K562 (cell line): ENCODE results near the gene DLGAP1. TPM values are rescaled to one million over a fixed set of nuclear protein-coding genes. Genes with fewer than 3 reads are reported as not detected.

ENCODE experiments used
- ATAC-seq: fragments of 200-7000 bp; cut with Tn5 transposase; 3 replicates; pipeline ENCODE4 v1.9.1; 2020; ENCODE audit warnings: moderate library complexity
- BruUV-seq: library from RNA; stranded (reverse); fragments of 400-500 nt; replicated peaks from 2 replicates; lab custom pipeline; 2021; lab: Mats Ljungman, UMichigan
- CTCF ChIA-PET: fragments of 300-600 bp; formaldehyde crosslinking; extraction: SDS; loops from one replicate; lab custom pipeline; 2021; ENCODE audit warnings: low intra/inter-chr PET ratio; lab: Yijun Ruan, JAX
- POLR2A ChIA-PET: fragments of 300-600, 350-650 bp; sonication (Branson Sonifier 250); formaldehyde crosslinking; extraction: SDS; loops from one replicate; lab custom pipeline; 2021; ENCODE audit warnings: antibody characterized with exemption, inconsistent platforms; lab: Yijun Ruan, JAX
- DNase-seq, 4 experiments: peaks; one replicate each; pipeline versions ENCODE4 v3.0.0 to v3.0.0-alpha.2; 2011 to 2018; ENCODE audit warnings: low spot score in 3 of 4, mixed read lengths in 3 of 4; ENCODE audit errors: extremely low read depth in 1 of 4
- FAIRE-seq: peaks from 2 replicates; lab custom pipeline; 2011; peaks lifted over from hg19 to GRCh38; lab: Jason Lieb, UNC
- H2AFZ ChIP-seq: 2 replicates; pipeline ENCODE4 v1.6.0; 2011; ENCODE audit warnings: low read depth, low read length, control low read depth, inconsistent platforms
- H3K27ac ChIP-seq: fragments of 200-600 bp; 3 replicates; pipeline ENCODE4 v1.8.0; 2011; ENCODE audit warnings: low read depth, mild to moderate bottlenecking, control low read depth, inconsistent platforms, low read length, moderate library complexity, mixed read lengths; ENCODE audit errors: extremely low read depth
- H3K27me3 ChIP-seq, 2 experiments: fragments of 300-600 bp in 1 of 2; 2 replicates in 1 of 2; 3 replicates in 1 of 2; pipeline versions ENCODE4 v1.6.0 to v1.8.0; 2011; ENCODE audit warnings: inconsistent platforms in 2 of 2, low read length in 2 of 2, mild to moderate bottlenecking in 1 of 2, mixed read lengths in 1 of 2, moderate library complexity in 1 of 2; ENCODE audit not compliant: control insufficient read depth in 2 of 2, insufficient read depth in 2 of 2
- H3K36me3 ChIP-seq: fragments of 300-600 bp; 3 replicates; pipeline ENCODE4 v1.8.0; 2011; ENCODE audit warnings: mild to moderate bottlenecking, low read length, inconsistent platforms; ENCODE audit not compliant: control insufficient read depth, insufficient read depth
- H3K4me1 ChIP-seq, 2 experiments: fragments of 200-600 bp in 1 of 2; replicated peaks in 1 of 2; 2 replicates in 1 of 2; 3 replicates in 1 of 2; pipeline versions ENCODE4 v1.5.1 to v1.8.0; 2011; ENCODE audit warnings: inconsistent platforms in 2 of 2, low read length in 2 of 2, mild to moderate bottlenecking in 1 of 2, mixed read lengths in 1 of 2, moderate library complexity in 1 of 2; ENCODE audit not compliant: control insufficient read depth in 2 of 2, insufficient read depth in 2 of 2
- H3K4me2 ChIP-seq: 2 replicates; pipeline ENCODE4 v1.6.1; 2011; ENCODE audit warnings: low read length, control low read depth, inconsistent platforms, mixed read lengths; ENCODE audit not compliant: insufficient read depth
- H3K4me3 ChIP-seq: fragments of 200-600 bp; sonication (generic), shearing (Covaris generic); 2 replicates; pipeline ENCODE4 v1.5.1; 2016; ENCODE audit warnings: control low read depth, inconsistent platforms
- H3K79me2 ChIP-seq: fragments of 200-600 bp; 3 replicates; pipeline ENCODE4 v1.8.0; 2011; ENCODE audit warnings: low read length, inconsistent platforms; ENCODE audit not compliant: control insufficient read depth, insufficient read depth
- H3K9ac ChIP-seq, 2 experiments: 2 replicates each; pipeline versions ENCODE4 v1.6.0 to v1.6.1; 2011; ENCODE audit warnings: low read depth in 2 of 2, low read length in 2 of 2, control low read depth in 1 of 2, inconsistent platforms in 1 of 2, mild to moderate bottlenecking in 1 of 2, mixed read lengths in 1 of 2; ENCODE audit not compliant: insufficient read depth in 1 of 2
- H3K9me1 ChIP-seq: one replicate; pipeline ENCODE4 v1.6.0; 2011; ENCODE audit warnings: inconsistent platforms, mild to moderate bottlenecking, low read length, moderate library complexity; ENCODE audit not compliant: control insufficient read depth, insufficient read depth
- H3K9me3 ChIP-seq: replicated peaks from 2 replicates; pipeline ENCODE4 v1.5.1; 2011; ENCODE audit warnings: low read depth, low read length, inconsistent platforms; ENCODE audit not compliant: control insufficient read depth, insufficient read depth
- H4K20me1 ChIP-seq: replicated peaks from 2 replicates; pipeline ENCODE4 v1.6.1; 2011; ENCODE audit warnings: low read length, inconsistent platforms, mixed read lengths; ENCODE audit not compliant: control insufficient read depth, insufficient read depth
- ARHGAP35 ChIP-seq: fragments of 450-650 bp; IDR thresholded peaks from 2 replicates; pipeline ENCODE4 v1.6.1; 2018; ENCODE audit not compliant: partially characterized antibody
- CBFA2T3 ChIP-seq: fragments of 450-650 bp; IDR thresholded peaks from 2 replicates; pipeline ENCODE4 v1.6.1; 2017
- CC2D1A ChIP-seq: fragments of 450-650 bp; IDR thresholded peaks from 2 replicates; pipeline ENCODE4 v1.6.1; 2017; ENCODE audit warnings: mild to moderate bottlenecking
- CHD4 ChIP-seq: fragments of 200-600 bp; sonication (generic); IDR thresholded peaks from 3 replicates; pipeline ENCODE4 v1.6.1; 2012; ENCODE audit warnings: low read depth, mild to moderate bottlenecking, mixed read lengths, low read length, inconsistent platforms; ENCODE audit not compliant: insufficient read depth, insufficient replicate concordance, poor library complexity, severe bottlenecking
- ELF4 ChIP-seq: fragments of 450-650 bp; formaldehyde crosslinking; IDR thresholded peaks from 2 replicates; pipeline ENCODE4 v1.4.0; 2022; ENCODE audit warnings: missing genetic modification characterization
- EP400 ChIP-seq: fragments of 450-650 bp; IDR thresholded peaks from 2 replicates; pipeline ENCODE4 v1.6.1; 2017; ENCODE audit warnings: antibody characterized with exemption, mild to moderate bottlenecking, moderate library complexity
- FOXK1 ChIP-seq: sonication (generic); formaldehyde crosslinking; IDR thresholded peaks from 2 replicates; pipeline ENCODE4 v1.8.0; 2022; ENCODE audit warnings: missing genetic modification reagents, mild to moderate bottlenecking, borderline replicate concordance
- GTF2A2 ChIP-seq: IDR thresholded peaks from 2 replicates; pipeline ENCODE4 v1.6.1; 2016; ENCODE audit warnings: mild to moderate bottlenecking, missing genetic modification characterization, missing compliant biosample characterization
- MYBL2 ChIP-seq, 2 experiments: fragments of 450-650 bp in 1 of 2; sonication (generic) in 1 of 2; formaldehyde crosslinking in 1 of 2; IDR thresholded peaks; 2 replicates each; pipeline versions ENCODE4 v1.6.1 to v1.8.1; 2017 to 2022; ENCODE audit warnings: borderline replicate concordance in 1 of 2, inconsistent platforms in 1 of 2, low read depth in 1 of 2, mild to moderate bottlenecking in 1 of 2, missing genetic modification reagents in 1 of 2, moderate library complexity in 1 of 2
- PHF20 ChIP-seq: fragments of 450-650 bp; IDR thresholded peaks from 2 replicates; pipeline ENCODE4 v1.6.1; 2018; ENCODE audit not compliant: partially characterized antibody
- SMARCC2 ChIP-seq: fragments of 450-650 bp; IDR thresholded peaks from 2 replicates; pipeline ENCODE4 v1.6.1; 2017; ENCODE audit warnings: antibody characterized with exemption, moderate library complexity, mild to moderate bottlenecking, low read depth
- SNAPC5 ChIP-seq: fragments of 250-450 bp; sonication (Bioruptor Pico); IDR thresholded peaks from 2 replicates; pipeline ENCODE4 v1.8.0; 2021; ENCODE audit warnings: moderate library complexity, mild to moderate bottlenecking, inconsistent platforms
- TCF7L2 ChIP-seq: fragments of 150-350 bp; IDR thresholded peaks from 2 replicates; pipeline ENCODE4 v1.6.1; 2016; ENCODE audit warnings: low read depth, mild to moderate bottlenecking, low read length, moderate library complexity
- USF2 ChIP-seq: sonication (generic); formaldehyde crosslinking; IDR thresholded peaks from 2 replicates; pipeline ENCODE4 v1.5.0; 2020; ENCODE audit warnings: missing genetic modification reagents
- ZFP36 ChIP-seq: fragments of 150-350 bp; IDR thresholded peaks from 2 replicates; pipeline ENCODE4 v1.6.1; 2018; ENCODE audit warnings: low read length, low read depth; ENCODE audit not compliant: partially characterized antibody
- ZNF589 ChIP-seq: fragments of 200-800 bp; sonication (Bioruptor generic); IDR thresholded peaks from 2 replicates; pipeline ENCODE4 v1.6.1; 2016; ENCODE audit warnings: low read depth, missing genetic modification characterization, missing compliant biosample characterization
- ZNF695 ChIP-seq: fragments of 450-650 bp; formaldehyde crosslinking; IDR thresholded peaks from 2 replicates; pipeline ENCODE4 v1.4.0; 2020; ENCODE audit warnings: mild to moderate bottlenecking, moderate library complexity
- WGBS: fragments of 100-300 bp; shearing (Covaris generic); methylation state at CpG from one replicate; pipeline ENCODE4 v1.1.6; 2016; ENCODE audit warnings: low coverage, mixed read lengths; ENCODE audit not compliant: insufficient coverage; ENCODE audit errors: missing lambda C conversion rate; 5-methylcytosine and 5-hydroxymethylcytosine counted together
- in situ Hi-C: fragments of 300-500 bp; cut with MboI; formaldehyde crosslinking; loops from 4 replicates; pipeline ENCODE4 v1.15.0; 2018; ENCODE audit warnings: inconsistent platforms, mixed read lengths
- intact Hi-C: fragments of 100-400 bp; cut with micrococcal nuclease; formaldehyde crosslinking; loops from 2 replicates; pipeline ENCODE4 v1.14.2; 2022
- polyA plus RNA-seq, 8 experiments: library from polyadenylated mRNA; depleted of rRNA in 4 of 8; stranded (reverse) in 5 of 8; unstranded in 3 of 8; fragments of >200 nt; fragmentation: Nextera tagmentation in 2 of 8; fragmentation: Illumina TruSeq in 1 of 8; extraction: Ambion mirVana in 2 of 8; extraction: Trizol in 1 of 8; gene quantifications; 2 replicates each; pipeline versions ENCODE4 v1.2.1 to v1.2.3, GENCODE V29; 2011 to 2014; ENCODE audit warnings: inconsistent platforms in 1 of 8, missing spikeins in 1 of 8
- total RNA-seq, 7 experiments: library from RNA; depleted of rRNA in 6 of 7; stranded (reverse); fragments of >200 nt in 6 of 7; fragmentation: Illumina TruSeq in 2 of 7; extraction: Trizol in 2 of 7; gene quantifications; 2 replicates each; pipeline versions ENCODE4 v1.2.1 to v1.2.3, GENCODE V29; 2011 to 2021; ENCODE audit warnings: low replicate concordance in 1 of 7
- TF ChIP-seq, protein P1 (sequence below): fragments of 450-650 bp; IDR thresholded peaks from 2 replicates; pipeline ENCODE4 v1.6.1; 2017; ENCODE audit warnings: antibody characterized with exemption

DLGAP1 gene
- total and polyA plus RNA-seq, 9 of the 15 experiments (the other 6 are each of a cell fraction or from before 2014, with no cell fraction given) = 0.04 to 0.22 (median 0.08) TPM

- TF ChIP-seq GTF2A2 = no peak
- no peak for TF ChIP-seq EP400
- no peak for TF ChIP-seq MYBL2 (IDR thresholded peaks at IDR 0.05; ENCODE audit: low read depth)
- no peak for TF ChIP-seq MYBL2 (CRISPR knock-in tag; IDR thresholded peaks at IDR 0.05; ENCODE audit: borderline replicate concordance)
- TF ChIP-seq, protein P1, sequence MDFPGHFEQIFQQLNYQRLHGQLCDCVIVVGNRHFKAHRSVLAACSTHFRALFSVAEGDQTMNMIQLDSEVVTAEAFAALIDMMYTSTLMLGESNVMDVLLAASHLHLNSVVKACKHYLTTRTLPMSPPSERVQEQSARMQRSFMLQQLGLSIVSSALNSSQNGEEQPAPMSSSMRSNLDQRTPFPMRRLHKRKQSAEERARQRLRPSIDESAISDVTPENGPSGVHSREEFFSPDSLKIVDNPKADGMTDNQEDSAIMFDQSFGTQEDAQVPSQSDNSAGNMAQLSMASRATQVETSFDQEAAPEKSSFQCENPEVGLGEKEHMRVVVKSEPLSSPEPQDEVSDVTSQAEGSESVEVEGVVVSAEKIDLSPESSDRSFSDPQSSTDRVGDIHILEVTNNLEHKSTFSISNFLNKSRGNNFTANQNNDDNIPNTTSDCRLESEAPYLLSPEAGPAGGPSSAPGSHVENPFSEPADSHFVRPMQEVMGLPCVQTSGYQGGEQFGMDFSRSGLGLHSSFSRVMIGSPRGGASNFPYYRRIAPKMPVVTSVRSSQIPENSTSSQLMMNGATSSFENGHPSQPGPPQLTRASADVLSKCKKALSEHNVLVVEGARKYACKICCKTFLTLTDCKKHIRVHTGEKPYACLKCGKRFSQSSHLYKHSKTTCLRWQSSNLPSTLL = no peak
- no peak for TF ChIP-seq FOXK1 (CRISPR knock-in tag)
- no peak for TF ChIP-seq CBFA2T3
- TF ChIP-seq USF2 (CRISPR knock-in tag) = no peak
These were observed 543.7 kb downstream of the DLGAP1 start (continued) for GRCh38 chr18:3911413-3911812.

DNA sequence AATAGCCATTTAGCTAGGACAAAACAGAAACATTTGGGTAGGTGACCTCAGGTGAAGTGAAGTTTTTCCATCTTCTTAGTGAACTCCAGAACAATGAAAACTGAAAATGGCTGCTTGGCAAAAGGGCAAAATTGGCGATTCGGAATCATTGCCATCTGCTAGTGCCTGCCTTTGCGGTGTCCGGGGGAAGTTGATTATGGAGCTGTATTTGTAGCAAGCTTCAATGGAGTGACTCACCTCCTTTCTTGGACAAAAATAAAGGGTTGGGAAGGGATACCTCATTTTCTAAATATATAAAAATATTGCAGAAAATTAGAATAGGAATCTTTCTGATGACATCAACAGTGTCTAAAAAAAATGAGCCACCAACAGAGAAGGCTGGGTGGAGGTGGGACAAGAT, 544.6 kb downstream of the DLGAP1 start:
- WGBS = 0% methylated on average over 4 of the region's 4 CpGs
- Histone ChIP-seq H3K27ac (no peak overlapping the region), H3K79me2 (no peaks in the 10 kb centered on the region), H3K4me2 (no peak overlapping the region), H3K4me1 (no peaks in the 10 kb centered on the region), H3K4me3 (no peak overlapping the region), H2AFZ (no peak overlapping the region), H3K27me3 (no peaks in the 10 kb centered on the region), H3K9me1 (no peaks in the 10 kb centered on the region), H3K9ac (no peak overlapping the region), H3K36me3 (no peaks in the 10 kb centered on the region), H3K9me3 (no peaks in the 10 kb centered on the region), H4K20me1 (no peaks in the 10 kb centered on the region)
- FAIRE-seq (no peak), ATAC-seq (no peak), DNase-seq (no peak)
- intact Hi-C loops = no loop called here
- POLR2A ChIA-PET = interaction anchor here (1.4 kb wide), 1 partner anchor 11 kb away, joined by 3 read pairs; no protein-coding TSS in a partner anchor
- in situ Hi-C loops = no loop called here
- BruUV-seq = no TSS peak
- CTCF ChIA-PET = no interaction called here
- TF ChIP-seq CHD4 (no peak), SMARCC2 (no peak), PHF20 (no peak), ZNF589 (CRISPR knock-in tag) (no peak), ELF4 (CRISPR knock-in tag) (no peak), TCF7L2 (no peak), CC2D1A (no peak), ZNF695 (CRISPR knock-in tag) (no peak), SNAPC5 (CRISPR knock-in tag) (no peak), ZFP36 (no peak), ARHGAP35 (no peak)
- TF ChIP-seq, protein P1 = no peak
